OCI-LY1 (cell line): Measurements from ENCODE around the gene SEPSECS.

Experiments used
- EZH2 ChIP-seq: fragments of 200-600 bp; sonication (generic), shearing (Covaris generic); IDR thresholded peaks from 2 replicates; pipeline ENCODE4 v1.8.0; 2017; ENCODE audit warnings: borderline replicate concordance, mixed run types, mild to moderate bottlenecking, antibody characterized with exemption, low read length, moderate library complexity, mixed read lengths
- TF ChIP-seq, protein P1 (sequence below): fragments of 200-600 bp; sonication (generic), shearing (Covaris generic); IDR thresholded peaks from 2 replicates; pipeline ENCODE4 v1.5.1; 2017; ENCODE audit warnings: mild to moderate bottlenecking, antibody characterized with exemption, low read length, moderate library complexity, mixed read lengths

DNA sequence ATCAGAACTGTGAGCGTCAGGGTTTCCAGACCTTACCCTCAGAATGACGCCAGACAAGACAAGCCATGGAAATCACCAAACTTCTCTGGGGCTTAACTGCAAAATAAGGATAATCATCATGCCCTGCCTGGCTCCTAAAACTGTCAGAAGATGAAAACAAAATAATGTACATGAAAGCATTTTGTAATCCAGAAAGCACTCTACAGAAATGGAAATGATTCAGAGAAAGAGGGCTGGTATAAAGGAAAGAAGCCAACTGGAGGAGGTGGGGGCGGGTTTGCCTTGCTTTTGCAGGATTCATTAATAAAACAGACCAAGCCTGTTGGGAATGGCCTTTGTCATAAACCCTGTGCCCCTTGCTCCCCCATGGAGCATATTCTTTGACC lies 47.3 kb downstream of the SEPSECS start:
- TF ChIP-seq EZH2 = no peak
- TF ChIP-seq, protein P1, sequence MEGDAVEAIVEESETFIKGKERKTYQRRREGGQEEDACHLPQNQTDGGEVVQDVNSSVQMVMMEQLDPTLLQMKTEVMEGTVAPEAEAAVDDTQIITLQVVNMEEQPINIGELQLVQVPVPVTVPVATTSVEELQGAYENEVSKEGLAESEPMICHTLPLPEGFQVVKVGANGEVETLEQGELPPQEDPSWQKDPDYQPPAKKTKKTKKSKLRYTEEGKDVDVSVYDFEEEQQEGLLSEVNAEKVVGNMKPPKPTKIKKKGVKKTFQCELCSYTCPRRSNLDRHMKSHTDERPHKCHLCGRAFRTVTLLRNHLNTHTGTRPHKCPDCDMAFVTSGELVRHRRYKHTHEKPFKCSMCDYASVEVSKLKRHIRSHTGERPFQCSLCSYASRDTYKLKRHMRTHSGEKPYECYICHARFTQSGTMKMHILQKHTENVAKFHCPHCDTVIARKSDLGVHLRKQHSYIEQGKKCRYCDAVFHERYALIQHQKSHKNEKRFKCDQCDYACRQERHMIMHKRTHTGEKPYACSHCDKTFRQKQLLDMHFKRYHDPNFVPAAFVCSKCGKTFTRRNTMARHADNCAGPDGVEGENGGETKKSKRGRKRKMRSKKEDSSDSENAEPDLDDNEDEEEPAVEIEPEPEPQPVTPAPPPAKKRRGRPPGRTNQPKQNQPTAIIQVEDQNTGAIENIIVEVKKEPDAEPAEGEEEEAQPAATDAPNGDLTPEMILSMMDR = no peak
